ENCODE measurements around the gene REV3L.

DNA sequence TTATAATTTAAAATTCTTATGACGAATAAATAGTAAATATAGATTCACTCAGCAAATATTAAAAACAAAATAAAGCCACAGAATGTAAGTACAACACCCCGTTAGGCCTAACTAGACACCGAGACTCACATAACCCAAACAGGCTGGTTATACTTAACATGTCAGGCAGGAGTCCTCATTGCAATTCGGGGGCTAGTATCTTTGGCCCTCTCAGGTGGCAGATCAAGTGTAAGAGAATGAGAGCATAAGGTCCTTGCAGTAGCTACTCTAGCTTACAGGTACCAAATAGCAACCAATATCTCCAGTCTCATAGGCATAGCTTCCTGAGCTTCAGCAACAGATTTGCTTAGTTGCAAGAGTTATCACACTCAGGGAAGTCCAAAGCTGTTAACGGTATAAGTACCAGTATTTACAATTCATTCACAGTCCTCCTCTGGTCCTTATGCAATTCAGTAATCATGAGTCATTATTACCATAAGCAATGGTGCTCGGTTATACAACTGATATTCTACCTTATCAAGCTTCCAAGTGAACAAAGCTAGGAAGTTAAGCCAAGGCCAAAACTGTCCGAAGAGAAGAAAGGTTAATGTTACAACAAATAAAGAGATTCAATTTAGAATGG lies 20.1 kb downstream of the REV3L start:
- TF ChIP-seq CTCF (IDR thresholded peaks at IDR 0.05; ENCODE audit: insufficient read depth, low read length, poor library complexity, severe bottlenecking) (no peak), EZH2phosphoT487 (conservative IDR thresholded peaks at IDR 0.05; ENCODE audit: low read length) (no peak)

Data from SU-DHL-6 (cell line).